Vagina (tissue), 2 donors: ENCODE measurements around the gene FBXO28. TPM values are rescaled to one million over a fixed set of nuclear protein-coding genes. Genes with fewer than 3 reads are reported as not detected.
"Not testable (repeated sequence)": the region's sequence is repeated elsewhere in the genome, so short reads cannot be mapped to it uniquely, and the experiment has no call there.

Experiments
- DNase-seq, 2 donors: peaks; one replicate each; pipeline ENCODE4 v3.0.0-alpha.2; 2017; ENCODE audit errors: extremely low spot score in 2 of 2
- H3K27ac ChIP-seq: fragments of 200-600 bp; sonication (generic); one replicate; pipeline ENCODE4 v1.5.1; 2019
- H3K27me3 ChIP-seq: fragments of 200-600 bp; sonication (generic); one replicate; pipeline ENCODE4 v1.5.1; 2019
- H3K36me3 ChIP-seq, 2 donors: fragments of 200-600 bp; sonication (generic); one replicate each; pipeline ENCODE4 v1.5.1; 2017 to 2019
- H3K4me1 ChIP-seq: fragments of 200-600 bp; sonication (generic); one replicate; pipeline ENCODE4 v1.5.1; 2019
- H3K4me3 ChIP-seq, 2 donors: fragments of 200-600 bp; sonication (generic); 1 replicate in 1 of 2; 2 replicates in 1 of 2; pipeline ENCODE4 v1.5.1; 2016 to 2019
- H3K9me3 ChIP-seq: fragments of 200-600 bp; sonication (generic); one replicate; pipeline ENCODE4 v1.5.1; 2019
- CTCF ChIP-seq, 3 experiments: fragments of 450-650 bp in 2 of 3; fragments of 200-600 bp in 1 of 3; sonication (generic) in 1 of 3; IDR thresholded peaks; one replicate each; pipeline ENCODE4 v1.5.1; 2017 to 2019; ENCODE audit warnings: antibody characterized with exemption in 3 of 3, mild to moderate bottlenecking in 2 of 3, moderate library complexity in 2 of 3
- POLR2A ChIP-seq, 2 donors: fragments of 450-650 bp; IDR thresholded peaks; one replicate each; pipeline ENCODE4 v1.6.1; 2017; ENCODE audit warnings: antibody characterized with exemption in 2 of 2, mild to moderate bottlenecking in 2 of 2, moderate library complexity in 2 of 2
- POLR2AphosphoS5 ChIP-seq, 2 donors: sonication (generic); formaldehyde crosslinking; IDR thresholded peaks; one replicate each; pipeline ENCODE4 v1.9.0; 2017; ENCODE audit warnings: antibody characterized with exemption in 2 of 2, mild to moderate bottlenecking in 2 of 2, low read depth in 1 of 2; ENCODE audit not compliant: insufficient read depth in 1 of 2
- intact Hi-C: fragments of 100-400 bp; cut with DNase I; formaldehyde crosslinking; loops from one replicate; pipeline ENCODE4 v1.15.1; 2023
- small RNA-seq: library from RNA; depleted of rRNA; stranded (forward); fragments of <200 nt; gene quantifications from one replicate; pipeline ENCODE3, GENCODE V24; 2016
- total RNA-seq: library from RNA; depleted of rRNA; stranded (reverse); fragments of >200 nt; gene quantifications from one replicate; pipeline ENCODE4 v1.2.3, GENCODE V29; 2016

Gene FBXO28
- total RNA-seq, 1 donor from 2014 or later: 20.1 TPM

- DNase-seq: no peak
- no peaks in the 10 kb centered on the region for H3K27me3 ChIP-seq
- intact Hi-C loops: no loop called here
- H3K9me3 ChIP-seq: no peaks in the 10 kb centered on the region
- no peak for TF ChIP-seq POLR2A (IDR thresholded peaks at IDR 0.05)
- TF ChIP-seq POLR2AphosphoS5 (IDR thresholded peaks at IDR 0.05; ENCODE audit: insufficient read depth in 1 of 2, low read depth in 1 of 2): no peak
- no peak for TF ChIP-seq CTCF (IDR thresholded peaks at IDR 0.05)
- no peak overlapping the region for H3K27ac ChIP-seq
- peaks cover 26% of the 10 kb centered on the region for H3K4me1 ChIP-seq
- no peaks in the 10 kb centered on the region for H3K36me3 ChIP-seq
- H3K4me3 ChIP-seq: no peak overlapping the region
Measured at GRCh38 chr1:224203243-224204016, 89.5 kb downstream of the FBXO28 start.

GRCh38 chr1:224205438-224205840 lies 91.5 kb downstream of the FBXO28 start:
- Histone ChIP-seq H3K36me3 (no peaks in the 10 kb centered on the region), H3K27ac (peak overlapping the region; percentile 38), H3K27me3 (no peaks in the 10 kb centered on the region), H3K4me3 (no peak overlapping the region), H3K4me1 (peaks cover 21% of the 10 kb centered on the region), H3K9me3 (no peaks in the 10 kb centered on the region)
- TF ChIP-seq CTCF (IDR thresholded peaks at IDR 0.05): no peak
- TF ChIP-seq POLR2AphosphoS5 (IDR thresholded peaks at IDR 0.05; ENCODE audit: insufficient read depth in 1 of 2, low read depth in 1 of 2): no peak
- no peak for TF ChIP-seq POLR2A (IDR thresholded peaks at IDR 0.05)
- intact Hi-C loops: no loop called here
- DNase-seq: no peak

GRCh38 chr1:224205931-224206538 lies 92.1 kb downstream of the FBXO28 start:
- H3K9me3 ChIP-seq, H3K27me3 ChIP-seq, H3K36me3 ChIP-seq, intact Hi-C loops, H3K4me3 ChIP-seq, DNase-seq: not testable (repeated sequence)
- Histone ChIP-seq H3K4me1 (peaks cover 21% of the 10 kb centered on the region), H3K27ac (peak overlapping the region; percentile 38)

GRCh38 chr1:224211206-224211962 lies 97.5 kb downstream of the FBXO28 start:
- Histone ChIP-seq H3K27me3 (no peaks in the 10 kb centered on the region), H3K9me3 (no peaks in the 10 kb centered on the region), H3K4me1 (peaks cover 16% of the 10 kb centered on the region), H3K27ac (no peak overlapping the region), H3K36me3 (no peaks in the 10 kb centered on the region), H3K4me3 (no peak overlapping the region)
- TF ChIP-seq CTCF (IDR thresholded peaks at IDR 0.05) (no peak), POLR2A (IDR thresholded peaks at IDR 0.05) (no peak), POLR2AphosphoS5 (IDR thresholded peaks at IDR 0.05; ENCODE audit: insufficient read depth in 1 of 2, low read depth in 1 of 2) (no peak)
- intact Hi-C loops: no loop called here
- DNase-seq: no peak

Small RNA genes within 50 kb of the gene (small RNA-seq; reads per million reads assigned to genes)
- gene AC092809.3 (not detected), gene RF00139 (not detected), gene RN7SKP49 (not detected)

Other genes with a start within 250 kb of the FBXO28 start
- 130 TPM for gene DEGS1, start 69.1 kb downstream of the FBXO28 start, total RNA-seq
- gene NVL, start 216.1 kb downstream of the FBXO28 start, total RNA-seq: 34.6 TPM
- gene CNIH4, start 242.8 kb downstream of the FBXO28 start, total RNA-seq: 36.1 TPM